HPDE6-E6E7 (cell line): ENCODE measurements around the gene CDX4.
"Not testable (repeated sequence)": the region's sequence is repeated elsewhere in the genome, so short reads cannot be mapped to it uniquely, and the experiment has no call there.

Experiments used
- DNase-seq: peaks from one replicate; pipeline ENCODE4 v3.0.0; 2011; ENCODE audit warnings: missing footprints; ENCODE audit errors: extremely low spot score

CDX4 gene

GRCh38 chrX:73446831-73447230, at the start of gene CDX4:
Gene CDX4, plus strand, starts transcription at chrX:73447053. Its CDS starts 201 bp downstream, at chrX:73447254.
- no peak for DNase-seq

- DNase-seq = no peak
These were observed 48.5 kb upstream of the CDX4 start for GRCh38 chrX:73398185-73398914.

GRCh38 chrX:73400136-73400748, 46.6 kb upstream of the CDX4 start:
- no peak for DNase-seq

GRCh38 chrX:73401591-73402266, 45.1 kb upstream of the CDX4 start:
- no peak for DNase-seq

- DNase-seq = no peak
These were observed 33.9 kb upstream of the CDX4 start for GRCh38 chrX:73412930-73413329.

- DNase-seq = no peak
These were observed 500 bp downstream of the CDX4 start for GRCh38 chrX:73447311-73447794.

- no peak for DNase-seq
These were observed 1.5 kb downstream of the CDX4 start for GRCh38 chrX:73448379-73448778.

- no peak for DNase-seq
These were observed 8.3 kb downstream of the CDX4 start for GRCh38 chrX:73455171-73455570.

GRCh38 chrX:73457306-73457705, 10.5 kb downstream of the CDX4 start:
- no peak for DNase-seq

GRCh38 chrX:73468376-73468775, 21.5 kb downstream of the CDX4 start:
- no peak for DNase-seq

GRCh38 chrX:73478961-73479360, 32.1 kb downstream of the CDX4 start:
- DNase-seq = no peak

GRCh38 chrX:73481521-73481920, 34.7 kb downstream of the CDX4 start:
- DNase-seq = no peak

- no peak for DNase-seq
These were observed 43.8 kb downstream of the CDX4 start for GRCh38 chrX:73490661-73491060.

GRCh38 chrX:73492178-73492577, 45.3 kb downstream of the CDX4 start:
- DNase-seq = not testable (repeated sequence)
